Activated T-cell treated with anti-CD3 and anti-CD28 coated beads for 24 hours (primary cell): ENCODE measurements around the gene GJA5.

Source experiments
- DNase-seq: peaks from one replicate; pipeline ENCODE4 v3.0.0-alpha.2; 2020; ENCODE audit warnings: low read depth

GJA5 gene

GRCh38 chr1:147729315-147729714, 31.1 kb downstream of the GJA5 start:
- DNase-seq, result no peak

GRCh38 chr1:147726168-147726567, 34.2 kb downstream of the GJA5 start:
- no peak for DNase-seq

GRCh38 chr1:147725685-147726084, 34.7 kb downstream of the GJA5 start:
- DNase-seq, result no peak

- no peak for DNase-seq
Observed at GRCh38 chr1:147723691-147724323, 36.6 kb downstream of the GJA5 start.

- no peak for DNase-seq
Observed at GRCh38 chr1:147722124-147722523, 38.3 kb downstream of the GJA5 start.

- no peak for DNase-seq
Observed at GRCh38 chr1:147721716-147722115, 38.7 kb downstream of the GJA5 start.

GRCh38 chr1:147720557-147720956, 39.8 kb downstream of the GJA5 start:
- DNase-seq, result no peak

- DNase-seq, result no peak
Observed at GRCh38 chr1:147719711-147720225, 40.6 kb downstream of the GJA5 start.

- no peak for DNase-seq
Observed at GRCh38 chr1:147719029-147719698, 41.2 kb downstream of the GJA5 start.

GRCh38 chr1:147717706-147718097, 42.7 kb downstream of the GJA5 start:
- no peak for DNase-seq

GRCh38 chr1:147717051-147717705, 43.2 kb downstream of the GJA5 start:
- DNase-seq, result no peak

- no peak for DNase-seq
Observed at GRCh38 chr1:147712605-147713004, 47.8 kb downstream of the GJA5 start.
